Measurements from ENCODE around the gene DYNC2H1. TPM values are rescaled to one million over a fixed set of nuclear protein-coding genes. Genes with fewer than 3 reads are reported as not detected.

DYNC2H1 gene
- total and polyA plus RNA-seq, 7 donors, result 0.79 to 2.3 (median 1.3) TPM

DNA sequence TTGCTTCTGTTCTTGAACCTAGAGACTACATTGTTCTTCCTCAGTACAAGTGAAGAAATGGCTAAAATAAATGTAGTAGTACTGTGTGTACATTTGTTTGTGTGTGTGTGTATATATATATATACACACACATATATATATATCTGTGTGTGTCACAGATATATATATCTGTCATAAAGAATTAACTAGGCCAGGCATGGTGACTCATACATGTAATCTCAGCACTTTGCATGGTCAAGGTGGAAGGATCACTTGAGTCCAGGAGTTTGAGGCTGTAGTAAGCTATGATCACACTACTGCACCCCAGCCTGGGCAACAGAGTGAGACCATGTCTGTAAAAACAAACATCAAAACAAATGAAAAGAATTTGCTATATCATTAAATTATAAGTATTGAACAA lies 164.8 kb downstream of the DYNC2H1 start:
- DNase-seq (no peak), ATAC-seq (no peak)
- Histone ChIP-seq H3K4me3 (no peak overlapping the region), H3K27me3 (ENCODE audit: insufficient read depth in 3 of 3, low read length in 2 of 3) (no peaks in the 10 kb centered on the region), H3K4me1 (no peaks in the 10 kb centered on the region), H3K9me3 (no peaks in the 10 kb centered on the region), H3K27ac (no peak overlapping the region), H3K36me3 (ENCODE audit: insufficient read depth in 1 of 2, low read depth in 1 of 2) (no peaks in the 10 kb centered on the region)
- intact Hi-C loops (cut with DNase I), result no loop called here
- TF ChIP-seq, protein P1, sequence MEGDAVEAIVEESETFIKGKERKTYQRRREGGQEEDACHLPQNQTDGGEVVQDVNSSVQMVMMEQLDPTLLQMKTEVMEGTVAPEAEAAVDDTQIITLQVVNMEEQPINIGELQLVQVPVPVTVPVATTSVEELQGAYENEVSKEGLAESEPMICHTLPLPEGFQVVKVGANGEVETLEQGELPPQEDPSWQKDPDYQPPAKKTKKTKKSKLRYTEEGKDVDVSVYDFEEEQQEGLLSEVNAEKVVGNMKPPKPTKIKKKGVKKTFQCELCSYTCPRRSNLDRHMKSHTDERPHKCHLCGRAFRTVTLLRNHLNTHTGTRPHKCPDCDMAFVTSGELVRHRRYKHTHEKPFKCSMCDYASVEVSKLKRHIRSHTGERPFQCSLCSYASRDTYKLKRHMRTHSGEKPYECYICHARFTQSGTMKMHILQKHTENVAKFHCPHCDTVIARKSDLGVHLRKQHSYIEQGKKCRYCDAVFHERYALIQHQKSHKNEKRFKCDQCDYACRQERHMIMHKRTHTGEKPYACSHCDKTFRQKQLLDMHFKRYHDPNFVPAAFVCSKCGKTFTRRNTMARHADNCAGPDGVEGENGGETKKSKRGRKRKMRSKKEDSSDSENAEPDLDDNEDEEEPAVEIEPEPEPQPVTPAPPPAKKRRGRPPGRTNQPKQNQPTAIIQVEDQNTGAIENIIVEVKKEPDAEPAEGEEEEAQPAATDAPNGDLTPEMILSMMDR (IDR thresholded peaks at IDR 0.05), result no peak

DNA sequence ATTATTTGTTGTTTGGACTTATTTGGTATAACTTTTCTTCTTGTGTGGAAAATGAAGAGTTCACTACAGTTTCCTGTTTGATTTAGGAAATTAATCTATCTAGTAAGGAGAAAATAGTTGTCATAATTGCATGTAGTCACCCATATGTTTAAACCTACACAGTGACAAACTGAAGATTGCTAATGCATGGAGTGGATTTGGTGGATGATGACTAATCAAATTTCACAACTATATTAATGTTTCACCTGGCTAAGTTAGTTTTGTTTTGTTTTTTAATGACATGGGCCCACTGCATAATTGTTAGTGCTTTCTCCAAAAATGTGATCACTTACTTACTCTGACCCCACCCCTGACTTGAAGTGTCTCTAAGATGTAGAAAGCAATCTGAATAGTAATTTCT lies 170.6 kb downstream of the DYNC2H1 start:
- DNase-seq (no peak), ATAC-seq (no peak)
- intact Hi-C loops (cut with DNase I), result no loop called here
- H3K9me3 ChIP-seq, result no peaks in the 10 kb centered on the region
- H3K36me3 ChIP-seq (ENCODE audit: insufficient read depth in 1 of 2, low read depth in 1 of 2), result no peaks in the 10 kb centered on the region
- H3K27me3 ChIP-seq (ENCODE audit: insufficient read depth in 3 of 3, low read length in 2 of 3), result no peaks in the 10 kb centered on the region
- no peak overlapping the region for H3K27ac ChIP-seq
- H3K4me1 ChIP-seq, result no peaks in the 10 kb centered on the region
- H3K4me3 ChIP-seq, result no peak overlapping the region
- TF ChIP-seq, protein P1 (IDR thresholded peaks at IDR 0.05), result no peak

DNA sequence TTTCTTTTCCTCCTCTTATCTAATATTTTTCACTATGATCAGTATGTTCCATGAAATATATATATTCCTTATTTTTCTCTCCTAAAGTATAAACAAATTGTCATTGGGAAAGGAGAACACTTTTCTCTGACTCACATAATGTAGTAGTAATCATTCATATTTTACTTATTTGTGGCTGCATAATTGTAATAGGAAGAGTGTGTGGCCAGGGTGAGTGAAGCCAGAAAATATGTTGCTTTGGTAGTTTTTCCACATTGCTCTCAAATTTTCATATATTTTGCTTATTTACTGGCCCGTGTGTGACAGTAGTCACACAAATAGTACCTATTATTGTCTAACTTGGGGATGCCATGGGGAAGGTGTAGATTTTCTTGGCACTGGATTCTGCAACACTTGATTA lies 172.1 kb downstream of the DYNC2H1 start:
- WGBS, 3 donors, result 86 to 90% (median 90%) methylated on average over 1 of the region's 1 CpG
- H3K4me1 ChIP-seq, result no peaks in the 10 kb centered on the region
- TF ChIP-seq, protein P1 (IDR thresholded peaks at IDR 0.05), result no peak

DNA sequence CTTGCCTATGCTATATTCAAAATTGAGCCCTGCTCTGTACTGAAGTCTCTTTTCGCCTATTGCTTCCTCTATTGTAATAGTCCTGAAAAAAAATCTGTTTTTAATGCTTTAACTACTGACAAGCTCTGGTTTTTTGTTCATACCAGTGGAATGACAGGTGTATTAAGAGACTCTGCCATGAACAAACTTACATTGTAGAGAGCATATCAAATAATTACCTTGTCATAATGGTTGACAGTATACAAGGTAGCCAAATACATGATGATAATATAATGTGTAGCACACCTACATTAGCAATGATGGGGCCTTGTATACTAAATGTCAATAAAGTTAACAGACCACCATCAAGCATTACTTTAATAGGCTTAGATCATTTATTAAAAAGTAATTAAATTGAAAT lies 175.0 kb downstream of the DYNC2H1 start:
- Histone ChIP-seq H3K27ac (no peak overlapping the region), H3K27me3 (ENCODE audit: insufficient read depth in 3 of 3, low read length in 2 of 3) (no peaks in the 10 kb centered on the region), H3K36me3 (ENCODE audit: insufficient read depth in 1 of 2, low read depth in 1 of 2) (no peaks in the 10 kb centered on the region), H3K9me3 (no peaks in the 10 kb centered on the region), H3K4me3 (no peak overlapping the region), H3K4me1 (no peaks in the 10 kb centered on the region)
- no peak for ATAC-seq
- no peak for DNase-seq
- intact Hi-C loops (cut with DNase I), result no loop called here
- WGBS, 3 donors, result 91 to 100% (median 97%) methylated on average over 1 of the region's 1 CpG
- TF ChIP-seq, protein P1 (IDR thresholded peaks at IDR 0.05), result no peak

More for the DNA sequence above, 172.1 kb downstream of the DYNC2H1 start:
- Histone ChIP-seq H3K36me3 (ENCODE audit: insufficient read depth in 1 of 2, low read depth in 1 of 2) (no peaks in the 10 kb centered on the region), H3K27ac (no peak overlapping the region), H3K4me3 (no peak overlapping the region), H3K27me3 (ENCODE audit: insufficient read depth in 3 of 3, low read length in 2 of 3) (no peaks in the 10 kb centered on the region), H3K9me3 (no peaks in the 10 kb centered on the region)
- DNase-seq (no peak), ATAC-seq (no peak)
- intact Hi-C loops (cut with DNase I), result no loop called here

DNA sequence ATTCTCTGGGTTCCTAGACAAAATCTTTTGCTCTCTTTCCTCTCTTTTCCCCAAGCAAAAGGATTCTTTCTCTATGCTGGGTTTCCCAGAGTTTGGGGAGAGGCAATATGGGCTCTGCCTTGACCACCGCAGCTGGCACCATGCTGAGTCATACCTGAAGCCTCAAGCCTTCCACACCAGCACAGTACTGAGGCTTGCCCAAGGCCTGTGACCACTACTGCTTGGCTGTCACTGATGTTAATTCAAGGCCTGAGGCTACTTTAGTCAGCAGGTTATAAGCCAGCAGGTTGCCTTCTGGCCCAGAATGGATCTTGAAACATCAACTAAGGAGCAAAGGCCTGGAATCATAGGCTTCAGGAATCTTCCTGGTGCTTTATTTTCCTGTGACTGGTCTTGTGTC lies 185.3 kb downstream of the DYNC2H1 start:
- ATAC-seq, result no peak
- no peak for DNase-seq
- WGBS, 3 donors, result 100% methylated on average over 1 of the region's 1 CpG
- H3K36me3 ChIP-seq (ENCODE audit: insufficient read depth in 1 of 2, low read depth in 1 of 2), result no peaks in the 10 kb centered on the region
- no peak overlapping the region for H3K27ac ChIP-seq
- no peaks in the 10 kb centered on the region for H3K4me1 ChIP-seq
- no peaks in the 10 kb centered on the region for H3K27me3 ChIP-seq (ENCODE audit: insufficient read depth in 3 of 3, low read length in 2 of 3)
- peaks cover 28% of the 10 kb centered on the region for H3K9me3 ChIP-seq
- H3K4me3 ChIP-seq, result no peak overlapping the region
- TF ChIP-seq, protein P1 (IDR thresholded peaks at IDR 0.05), result no peak
- intact Hi-C loops (cut with DNase I), result no loop called here

Data from psoas muscle (tissue), 8 donors.